ENCODE data around the gene STK32C.
"Not testable (repeated sequence)": the region's sequence is repeated elsewhere in the genome, so short reads cannot be mapped to it uniquely, and the experiment has no call there.

The STK32C gene

DNA sequence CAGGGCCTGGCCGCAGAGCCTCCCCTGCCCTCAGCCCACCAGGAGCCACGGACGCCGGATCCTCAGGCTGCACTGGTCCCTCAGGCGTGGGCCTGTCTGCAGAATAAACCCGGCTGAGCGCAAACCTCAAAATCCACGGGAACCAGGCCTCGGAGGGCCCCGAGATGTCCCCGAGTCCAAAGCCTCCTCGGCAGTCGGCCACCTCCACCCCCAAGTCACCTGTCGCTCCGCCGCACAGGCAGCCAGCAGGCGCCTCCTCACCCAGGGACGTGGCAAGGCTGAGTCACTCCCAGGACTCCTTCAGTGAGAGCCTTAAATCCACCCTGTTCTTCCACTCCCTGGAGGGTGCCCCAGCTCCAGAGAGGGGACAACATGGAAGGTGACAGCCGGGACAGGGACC is 33.2 kb downstream of the STK32C start:
- Histone ChIP-seq H3K4me1 (ENCODE audit: control insufficient read depth in 2 of 2, insufficient read depth in 2 of 2, low read length in 2 of 2) (peaks cover 0 to 3% of the 10 kb centered on the region in 2 donors), H3K27ac (ENCODE audit: low read depth in 2 of 2, low read length in 2 of 2) (no peak overlapping the region), H3K9me3 (ENCODE audit: control insufficient read depth in 2 of 2, low read length in 2 of 2) (no peaks in the 10 kb centered on the region), H3K36me3 (ENCODE audit: control insufficient read depth in 2 of 2, insufficient read depth in 2 of 2, low read length in 2 of 2) (no peaks in the 10 kb centered on the region), H3K9ac (ENCODE audit: low read depth in 1 of 2, low read length in 2 of 2) (no peak overlapping the region), H3K4me3 (ENCODE audit: low read length in 2 of 2) (no peak overlapping the region), H3K27me3 (ENCODE audit: control insufficient read depth in 2 of 2, insufficient read depth in 2 of 2, low read length in 2 of 2) (no peaks in the 10 kb centered on the region)

DNA sequence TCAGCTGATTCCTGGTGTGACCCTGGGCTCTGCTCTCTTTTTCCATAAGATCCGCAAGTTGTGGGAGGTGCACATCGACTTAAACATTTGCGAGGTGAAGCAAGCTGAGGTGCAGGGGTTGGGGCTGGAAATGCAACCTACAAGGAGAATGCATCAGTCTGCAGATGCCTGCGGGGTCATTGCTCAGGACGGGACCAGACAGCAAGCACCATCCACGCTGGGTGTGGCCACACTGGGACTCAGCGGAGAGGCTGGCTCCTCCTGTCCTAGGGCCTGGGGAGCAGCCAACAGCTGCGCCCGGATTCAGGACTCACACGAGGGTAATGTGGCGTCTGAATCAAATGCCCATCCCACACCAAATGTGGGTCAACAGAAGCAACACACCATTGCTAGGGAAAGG is 33.8 kb downstream of the STK32C start:
- H3K27me3 ChIP-seq (ENCODE audit: control insufficient read depth in 2 of 2, insufficient read depth in 2 of 2, low read length in 2 of 2): no peaks in the 10 kb centered on the region
- H3K4me1 ChIP-seq (ENCODE audit: control insufficient read depth in 2 of 2, insufficient read depth in 2 of 2, low read length in 2 of 2): peaks cover 0 to 3% of the 10 kb centered on the region in 2 donors
- no peak overlapping the region for H3K4me3 ChIP-seq (ENCODE audit: low read length in 2 of 2)
- no peaks in the 10 kb centered on the region for H3K9me3 ChIP-seq (ENCODE audit: control insufficient read depth in 2 of 2, low read length in 2 of 2)
- H3K9ac ChIP-seq (ENCODE audit: low read depth in 1 of 2, low read length in 2 of 2): no peak overlapping the region
- no peaks in the 10 kb centered on the region for H3K36me3 ChIP-seq (ENCODE audit: control insufficient read depth in 2 of 2, insufficient read depth in 2 of 2, low read length in 2 of 2)
- no peak overlapping the region for H3K27ac ChIP-seq (ENCODE audit: low read depth in 2 of 2, low read length in 2 of 2)

- no peaks in the 10 kb centered on the region for H3K27me3 ChIP-seq (ENCODE audit: control insufficient read depth in 2 of 2, insufficient read depth in 2 of 2, low read length in 2 of 2)
- H3K9me3 ChIP-seq (ENCODE audit: control insufficient read depth in 2 of 2, low read length in 2 of 2): no peaks in the 10 kb centered on the region
- no peak overlapping the region for H3K9ac ChIP-seq (ENCODE audit: low read depth in 1 of 2, low read length in 2 of 2)
- H3K4me3 ChIP-seq (ENCODE audit: low read length in 2 of 2): no peak overlapping the region
- H3K36me3 ChIP-seq (ENCODE audit: control insufficient read depth in 2 of 2, insufficient read depth in 2 of 2, low read length in 2 of 2): no peaks in the 10 kb centered on the region
- no peak overlapping the region for H3K27ac ChIP-seq (ENCODE audit: low read depth in 2 of 2, low read length in 2 of 2)
- peaks cover 0 to 3% of the 10 kb centered on the region in 2 donors for H3K4me1 ChIP-seq (ENCODE audit: control insufficient read depth in 2 of 2, insufficient read depth in 2 of 2, low read length in 2 of 2)
Observed at GRCh38 chr10:132273304-132273944, 34.3 kb downstream of the STK32C start.

GRCh38 chr10:132272231-132272971 is 35.3 kb downstream of the STK32C start:
- H3K4me3 ChIP-seq (ENCODE audit: low read length in 2 of 2): no peak overlapping the region
- no peaks in the 10 kb centered on the region for H3K36me3 ChIP-seq (ENCODE audit: control insufficient read depth in 2 of 2, insufficient read depth in 2 of 2, low read length in 2 of 2)
- no peaks in the 10 kb centered on the region for H3K9me3 ChIP-seq (ENCODE audit: control insufficient read depth in 2 of 2, low read length in 2 of 2)
- peaks cover 0 to 3% of the 10 kb centered on the region in 2 donors for H3K4me1 ChIP-seq (ENCODE audit: control insufficient read depth in 2 of 2, insufficient read depth in 2 of 2, low read length in 2 of 2)
- H3K27me3 ChIP-seq (ENCODE audit: control insufficient read depth in 2 of 2, insufficient read depth in 2 of 2, low read length in 2 of 2): no peaks in the 10 kb centered on the region
- H3K27ac ChIP-seq (ENCODE audit: low read depth in 2 of 2, low read length in 2 of 2): no peak overlapping the region
- H3K9ac ChIP-seq (ENCODE audit: low read depth in 1 of 2, low read length in 2 of 2): no peak overlapping the region

DNA sequence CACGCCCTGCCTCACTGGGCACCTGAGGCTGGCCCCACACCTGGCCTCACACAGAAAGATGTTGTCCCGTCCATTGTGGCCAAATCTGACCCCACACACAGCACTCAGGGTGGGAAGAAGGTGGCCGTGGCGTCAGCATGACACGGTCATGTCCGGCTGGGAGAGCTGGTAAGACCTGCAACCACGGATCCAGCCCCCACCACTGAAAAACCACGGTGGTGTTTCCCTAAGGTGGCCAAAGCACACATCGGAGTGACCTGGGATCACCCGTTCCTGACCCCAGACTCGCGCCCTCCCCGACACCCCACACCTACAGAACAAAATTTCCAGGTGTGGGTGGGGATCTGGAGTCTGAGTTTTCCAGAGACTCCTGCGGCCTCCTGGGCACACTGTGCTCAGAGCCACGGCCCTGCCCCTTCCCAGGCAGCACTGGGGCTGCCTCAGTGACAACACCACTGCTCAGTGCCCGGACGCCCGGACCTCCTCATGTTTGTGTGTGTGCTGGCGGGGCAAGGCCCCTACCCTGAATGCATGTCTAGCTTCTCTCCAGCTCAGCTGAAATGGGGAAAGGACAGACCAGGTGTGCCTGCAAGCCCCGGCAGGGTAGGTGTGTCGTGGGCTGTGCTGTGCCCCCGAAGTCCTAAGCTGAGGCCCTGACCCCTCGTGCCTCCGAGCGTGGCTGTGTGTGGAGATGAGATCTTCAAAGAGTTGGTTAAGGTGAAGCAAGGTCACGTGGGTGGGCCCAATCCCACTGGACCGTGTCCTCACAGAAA is 36.1 kb downstream of the STK32C start:
- Histone ChIP-seq H3K9ac (ENCODE audit: low read depth in 1 of 2, low read length in 2 of 2) (no peak overlapping the region), H3K9me3 (ENCODE audit: control insufficient read depth in 2 of 2, low read length in 2 of 2) (no peaks in the 10 kb centered on the region), H3K27me3 (ENCODE audit: control insufficient read depth in 2 of 2, insufficient read depth in 2 of 2, low read length in 2 of 2) (no peaks in the 10 kb centered on the region), H3K4me3 (ENCODE audit: low read length in 2 of 2) (no peak overlapping the region), H3K27ac (ENCODE audit: low read depth in 2 of 2, low read length in 2 of 2) (no peak overlapping the region), H3K36me3 (ENCODE audit: control insufficient read depth in 2 of 2, insufficient read depth in 2 of 2, low read length in 2 of 2) (no peaks in the 10 kb centered on the region), H3K4me1 (ENCODE audit: control insufficient read depth in 2 of 2, insufficient read depth in 2 of 2, low read length in 2 of 2) (peaks cover 0 to 3% of the 10 kb centered on the region in 2 donors)

DNA sequence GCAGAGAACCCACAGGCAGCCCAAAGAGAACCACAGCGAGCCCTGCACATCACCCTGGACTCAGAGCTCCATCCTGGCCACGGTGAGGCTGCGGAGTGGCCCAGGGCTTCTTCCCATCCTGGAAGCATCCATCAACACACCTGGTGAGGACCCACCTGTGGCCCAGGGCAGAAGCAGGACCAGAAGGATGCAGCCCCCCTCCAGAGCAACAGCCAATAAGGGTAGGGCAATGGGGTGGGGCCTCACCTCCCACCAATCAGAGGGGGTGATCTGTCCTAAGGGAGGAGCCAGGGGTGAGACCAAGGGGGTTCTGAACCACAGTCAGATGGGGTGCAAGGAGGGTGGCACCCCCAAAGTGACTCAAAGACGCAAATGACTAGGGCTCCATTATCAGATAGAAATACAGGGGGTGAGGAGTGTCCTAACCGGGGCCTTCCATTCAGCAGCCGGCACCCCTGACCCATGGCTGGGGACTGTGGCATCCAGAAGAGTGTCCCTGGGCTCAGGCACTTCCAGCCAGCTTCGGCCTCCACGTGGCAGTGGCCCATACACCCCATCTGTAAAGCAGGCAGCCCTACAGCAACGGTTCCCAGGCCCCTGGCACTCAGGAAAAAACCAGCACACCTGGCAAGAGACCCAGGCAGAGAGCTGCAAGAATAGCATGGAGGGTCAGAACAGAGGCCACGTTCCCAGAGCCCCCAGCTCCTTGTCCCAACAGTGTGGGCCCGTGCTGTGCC is 36.9 kb downstream of the STK32C start:
- no peaks in the 10 kb centered on the region for H3K9me3 ChIP-seq (ENCODE audit: control insufficient read depth in 2 of 2, low read length in 2 of 2)
- no peaks in the 10 kb centered on the region for H3K27me3 ChIP-seq (ENCODE audit: control insufficient read depth in 2 of 2, insufficient read depth in 2 of 2, low read length in 2 of 2)
- H3K4me1 ChIP-seq (ENCODE audit: control insufficient read depth in 2 of 2, insufficient read depth in 2 of 2, low read length in 2 of 2): peaks cover 0 to 3% of the 10 kb centered on the region in 2 donors
- no peak overlapping the region for H3K4me3 ChIP-seq (ENCODE audit: low read length in 2 of 2)
- H3K27ac ChIP-seq (ENCODE audit: low read depth in 2 of 2, low read length in 2 of 2): no peak overlapping the region
- no peaks in the 10 kb centered on the region for H3K36me3 ChIP-seq (ENCODE audit: control insufficient read depth in 2 of 2, insufficient read depth in 2 of 2, low read length in 2 of 2)
- H3K9ac ChIP-seq (ENCODE audit: low read depth in 1 of 2, low read length in 2 of 2): no peak overlapping the region

GRCh38 chr10:132270256-132270655 is 37.5 kb downstream of the STK32C start:
- Histone ChIP-seq H3K9me3 (ENCODE audit: control insufficient read depth in 2 of 2, low read length in 2 of 2) (no peaks in the 10 kb centered on the region), H3K27me3 (ENCODE audit: control insufficient read depth in 2 of 2, insufficient read depth in 2 of 2, low read length in 2 of 2) (no peaks in the 10 kb centered on the region), H3K27ac (ENCODE audit: low read depth in 2 of 2, low read length in 2 of 2) (no peak overlapping the region)

DNA sequence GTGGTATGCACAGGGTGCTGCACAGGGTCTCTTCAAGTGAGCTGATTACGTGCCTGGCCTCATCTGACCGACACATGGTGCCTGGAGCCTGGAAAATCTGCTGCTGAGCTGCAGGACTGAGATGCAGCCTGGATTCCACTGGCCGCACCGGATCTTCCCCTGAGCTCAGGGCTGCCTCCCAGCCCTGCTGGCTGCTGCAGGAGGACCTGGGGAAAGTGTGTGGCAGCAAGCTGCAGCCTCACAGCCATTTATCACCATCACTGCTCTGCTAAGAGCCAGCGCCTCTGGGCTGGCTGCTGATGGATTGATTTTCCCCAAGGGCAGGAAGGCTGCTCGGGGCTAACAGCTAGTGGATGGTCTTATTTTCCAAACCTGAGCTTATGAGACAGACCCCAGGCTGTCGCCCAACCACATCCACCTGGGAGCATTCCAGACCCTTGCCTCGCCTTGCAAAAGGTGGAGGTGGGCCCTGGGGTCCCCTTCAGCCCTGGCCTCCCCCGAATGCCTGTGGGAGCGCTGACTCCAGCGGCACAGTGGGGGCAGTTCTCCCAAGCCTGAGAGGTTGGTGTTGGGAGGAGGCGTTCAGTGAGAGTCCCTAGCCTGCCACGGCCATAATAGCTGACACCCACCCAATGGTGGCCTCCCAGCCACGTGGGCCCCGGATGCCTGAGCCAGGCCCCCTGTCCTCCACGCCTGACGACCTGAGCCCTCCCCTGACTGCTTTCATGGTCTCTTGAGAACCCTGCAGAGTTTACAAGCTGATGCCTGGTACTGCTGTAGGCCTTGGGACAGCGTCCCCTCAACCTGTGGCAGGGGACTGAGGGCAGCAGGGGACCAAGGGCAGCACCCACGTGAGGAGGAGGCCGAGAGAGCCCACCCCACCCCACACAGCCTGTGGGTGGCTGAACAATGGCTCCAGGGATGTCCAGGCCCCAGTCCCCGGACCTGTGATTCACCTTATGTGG is 38.2 kb downstream of the STK32C start:
- Histone ChIP-seq H3K4me3 (ENCODE audit: low read length in 2 of 2) (no peak overlapping the region), H3K4me1 (ENCODE audit: control insufficient read depth in 2 of 2, insufficient read depth in 2 of 2, low read length in 2 of 2) (peaks cover 0 to 3% of the 10 kb centered on the region in 2 donors), H3K27ac (ENCODE audit: low read depth in 2 of 2, low read length in 2 of 2) (no peak overlapping the region), H3K9me3 (ENCODE audit: control insufficient read depth in 2 of 2, low read length in 2 of 2) (no peaks in the 10 kb centered on the region), H3K9ac (ENCODE audit: low read depth in 1 of 2, low read length in 2 of 2) (no peak overlapping the region), H3K27me3 (ENCODE audit: control insufficient read depth in 2 of 2, insufficient read depth in 2 of 2, low read length in 2 of 2) (no peaks in the 10 kb centered on the region), H3K36me3 (ENCODE audit: control insufficient read depth in 2 of 2, insufficient read depth in 2 of 2, low read length in 2 of 2) (no peaks in the 10 kb centered on the region)

More at GRCh38 chr10:132270256-132270655, 37.5 kb downstream of the STK32C start:
- no peak overlapping the region for H3K4me3 ChIP-seq (ENCODE audit: low read length in 2 of 2)
- no peak overlapping the region for H3K9ac ChIP-seq (ENCODE audit: low read depth in 1 of 2, low read length in 2 of 2)
- H3K4me1 ChIP-seq (ENCODE audit: control insufficient read depth in 2 of 2, insufficient read depth in 2 of 2, low read length in 2 of 2): peaks cover 0 to 3% of the 10 kb centered on the region in 2 donors
- H3K36me3 ChIP-seq (ENCODE audit: control insufficient read depth in 2 of 2, insufficient read depth in 2 of 2, low read length in 2 of 2): no peaks in the 10 kb centered on the region

- H3K4me1 ChIP-seq (ENCODE audit: control insufficient read depth in 2 of 2, insufficient read depth in 2 of 2, low read length in 2 of 2); H3K4me3 ChIP-seq (ENCODE audit: low read length in 2 of 2); H3K36me3 ChIP-seq (ENCODE audit: control insufficient read depth in 2 of 2, insufficient read depth in 2 of 2, low read length in 2 of 2); H3K27me3 ChIP-seq (ENCODE audit: control insufficient read depth in 2 of 2, insufficient read depth in 2 of 2, low read length in 2 of 2); H3K9me3 ChIP-seq (ENCODE audit: control insufficient read depth in 2 of 2, low read length in 2 of 2); H3K9ac ChIP-seq (ENCODE audit: low read depth in 1 of 2, low read length in 2 of 2); H3K27ac ChIP-seq (ENCODE audit: low read depth in 2 of 2, low read length in 2 of 2): not testable (repeated sequence)
Observed at GRCh38 chr10:132267916-132268315, 39.8 kb downstream of the STK32C start.

Measured in mucosa of rectum (tissue), 2 donors.